Stimulated activated CD4-positive, alpha-beta T cell treated with anti-CD3 and anti-CD28 coated beads, TNF-alpha, amount 100 ng/mL, for 24 hours (primary cell): ENCODE data around the gene ZNF514.
"Not testable (repeated sequence)": the region's sequence is repeated elsewhere in the genome, so short reads cannot be mapped to it uniquely, and the experiment has no call there.

ENCODE experiments used
- DNase-seq, 3 experiments: peaks; one replicate each; pipeline ENCODE4 v3.0.0-alpha.2; 2020; ENCODE audit warnings: low read depth in 3 of 3

The ZNF514 gene

DNA sequence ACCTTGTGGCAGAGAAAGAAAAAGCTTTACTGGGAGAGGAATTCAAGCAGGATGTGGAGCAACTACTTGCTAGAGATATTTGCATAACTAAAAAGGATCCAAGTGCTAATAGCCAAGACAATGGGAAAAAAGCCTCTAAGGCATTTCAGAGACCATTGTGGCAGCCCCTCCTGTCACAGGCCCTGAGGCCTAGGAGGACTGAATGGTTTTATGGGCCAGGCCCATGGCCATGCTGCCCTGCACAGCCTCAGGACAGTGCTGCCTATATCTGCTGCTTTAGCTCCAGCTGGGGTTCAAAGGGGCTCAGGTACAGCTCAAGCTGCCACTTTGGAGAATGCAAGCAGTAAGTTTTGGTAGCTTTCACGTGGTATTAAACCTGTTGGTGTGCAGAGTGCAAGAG is 20.9 kb downstream of the ZNF514 start:
- DNase-seq, result no peak

DNA sequence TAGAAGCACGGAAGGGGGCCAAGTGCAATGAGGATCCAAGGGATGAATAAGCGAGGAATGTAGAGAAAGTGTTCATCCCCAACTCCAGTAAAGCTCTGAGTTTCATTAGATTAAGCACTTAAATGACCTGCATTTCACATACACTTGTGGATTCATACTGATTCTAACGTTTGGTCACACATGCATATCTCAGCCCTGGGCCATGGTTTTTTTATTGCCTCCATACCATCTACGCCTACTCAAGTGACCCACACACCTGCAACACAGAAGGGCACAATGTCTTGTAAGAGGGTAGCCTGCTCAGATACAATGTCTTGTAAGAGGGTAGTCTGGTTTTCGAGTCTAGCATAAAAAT is 37.5 kb downstream of the ZNF514 start:
- no peak for DNase-seq

DNA sequence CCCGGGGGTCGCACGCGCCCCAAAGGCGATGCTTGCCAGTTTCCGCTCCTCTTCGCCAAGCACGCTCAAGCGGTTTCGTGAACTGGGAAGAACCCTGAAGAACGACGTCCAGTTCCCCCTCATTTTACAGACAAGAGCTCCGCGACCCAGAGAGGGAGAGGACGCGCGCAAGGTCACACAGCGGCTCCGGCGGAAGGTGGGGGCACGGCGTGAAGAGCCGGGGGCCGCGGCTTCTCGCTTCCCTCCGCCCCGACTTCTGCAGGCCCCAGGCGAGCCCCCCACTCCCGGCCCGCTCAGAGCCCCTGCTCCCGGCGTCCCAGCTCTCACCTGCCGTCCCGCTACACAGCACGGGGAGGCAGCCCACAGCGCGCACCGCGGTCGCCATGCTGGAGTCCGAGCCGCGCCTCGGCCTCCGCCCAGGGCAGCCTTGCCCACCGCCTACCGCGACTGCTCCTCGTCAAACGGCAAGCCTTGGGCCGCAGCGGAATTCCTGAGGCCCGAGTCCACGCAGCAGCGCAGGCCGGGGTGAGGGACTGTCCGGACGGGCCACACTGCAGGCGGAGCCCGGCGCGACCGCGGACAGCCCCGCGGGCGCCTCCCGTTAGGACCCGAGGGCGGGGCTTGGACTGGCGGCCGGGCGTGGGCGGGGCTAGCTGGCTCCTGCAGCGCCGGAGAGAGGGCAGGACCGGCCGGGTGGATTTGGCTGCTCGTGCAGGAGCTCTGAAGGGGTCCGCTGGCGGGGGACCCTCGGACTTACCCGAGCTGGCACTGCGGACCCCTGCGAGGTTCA is 38.0 kb downstream of the ZNF514 start, which contains the start of gene MRPS5:
Gene MRPS5, minus strand, starts transcription at position 402 of the 790 bp plus-strand sequence. Its CDS starts 17 bp downstream, at position 385.
- DNase-seq, result peak; percentile 78 to 89 (median 81)

DNA sequence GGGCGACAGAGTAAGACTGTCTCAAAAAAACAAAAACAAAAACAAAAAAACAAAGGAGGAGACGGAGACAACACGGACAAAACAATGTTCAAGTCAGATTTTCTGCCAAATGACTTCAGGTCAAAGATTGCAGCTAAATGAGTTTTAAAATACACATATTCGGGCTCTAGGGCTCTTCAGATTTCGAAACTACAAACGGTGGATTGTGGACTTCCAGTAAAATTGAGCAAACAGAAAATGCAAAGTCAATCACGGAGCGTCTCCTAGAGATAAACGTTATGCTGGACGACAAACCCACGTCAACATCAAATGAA is 38.6 kb downstream of the ZNF514 start:
- no peak for DNase-seq

DNA sequence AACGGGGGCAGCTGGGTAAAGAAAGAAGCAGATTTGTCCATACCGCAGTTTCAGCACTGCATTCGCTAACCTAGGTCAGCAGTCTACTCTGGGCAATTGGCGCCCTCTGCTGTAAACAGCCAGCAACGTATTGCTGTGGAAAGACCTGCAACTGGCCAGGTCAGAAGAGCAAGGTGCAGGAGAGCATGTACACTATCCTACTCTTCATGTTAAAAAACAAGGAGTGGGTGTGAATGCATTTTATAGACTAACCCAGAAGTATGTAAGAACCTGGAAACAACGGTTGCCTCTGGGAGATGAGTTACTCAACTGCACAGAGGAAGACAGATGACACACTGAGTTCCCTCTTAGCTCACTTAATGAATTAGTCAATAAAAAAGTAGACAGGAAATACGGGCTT is 44.2 kb downstream of the ZNF514 start:
- DNase-seq, result peak; percentile 46 to 67 (median 62)

DNA sequence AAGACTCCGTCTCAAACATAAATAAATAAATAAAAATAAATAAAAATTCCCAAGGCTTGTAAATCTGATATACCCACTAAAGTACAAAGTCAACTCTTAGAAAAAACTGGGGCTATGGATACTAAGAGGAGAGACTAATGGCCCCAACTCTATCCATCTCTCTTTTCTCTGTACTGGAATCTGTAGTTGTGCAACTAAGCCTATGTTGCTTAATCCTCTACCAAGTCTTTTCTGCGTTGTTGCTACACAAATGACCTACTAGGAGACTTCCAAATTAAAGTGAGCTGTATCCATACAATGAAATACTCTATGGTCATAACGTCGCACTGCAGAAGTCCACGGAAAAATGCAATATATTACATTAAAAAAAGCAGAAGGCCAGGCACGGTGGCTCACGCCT is 46.2 kb downstream of the ZNF514 start:
- no peak for DNase-seq

DNA sequence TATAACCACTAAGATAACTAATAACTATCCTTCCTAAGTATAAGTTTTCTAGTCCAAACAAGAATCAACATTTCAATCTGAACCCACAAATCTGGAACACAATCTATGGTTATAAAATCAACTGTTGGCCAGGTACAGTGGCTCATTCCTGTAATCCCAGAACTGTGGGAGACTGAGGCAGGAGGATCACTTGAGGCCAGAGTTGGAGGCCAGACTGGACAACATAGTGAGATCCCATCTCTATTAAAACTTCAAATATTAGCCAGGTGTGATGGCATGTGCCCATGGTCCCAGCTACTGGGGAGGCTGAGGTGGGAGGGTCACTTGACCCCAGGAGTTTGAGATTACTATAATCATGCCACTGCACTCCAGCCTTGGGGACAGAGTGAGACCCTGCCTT is 49.3 kb downstream of the ZNF514 start:
- DNase-seq, result no peak

DNA sequence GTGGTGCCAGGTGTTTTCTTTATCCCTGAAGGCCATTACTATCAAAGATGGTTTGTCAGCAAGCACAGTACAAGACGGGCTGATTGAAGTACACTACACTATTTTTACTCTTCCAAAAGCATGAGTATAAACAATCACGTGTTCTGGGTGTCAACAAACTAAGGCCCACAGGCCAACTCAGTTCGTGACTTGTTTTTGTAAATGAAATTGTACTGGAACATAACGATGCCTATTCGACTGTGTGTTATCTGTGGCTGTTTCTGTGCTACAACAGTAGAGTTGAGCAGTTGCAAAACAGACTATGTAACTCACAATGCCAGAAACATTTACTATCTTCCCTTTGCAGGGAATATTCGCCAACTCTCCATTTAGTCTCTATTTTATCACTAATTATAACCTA is 50.4 kb downstream of the ZNF514 start:
- DNase-seq, result no peak

DNA sequence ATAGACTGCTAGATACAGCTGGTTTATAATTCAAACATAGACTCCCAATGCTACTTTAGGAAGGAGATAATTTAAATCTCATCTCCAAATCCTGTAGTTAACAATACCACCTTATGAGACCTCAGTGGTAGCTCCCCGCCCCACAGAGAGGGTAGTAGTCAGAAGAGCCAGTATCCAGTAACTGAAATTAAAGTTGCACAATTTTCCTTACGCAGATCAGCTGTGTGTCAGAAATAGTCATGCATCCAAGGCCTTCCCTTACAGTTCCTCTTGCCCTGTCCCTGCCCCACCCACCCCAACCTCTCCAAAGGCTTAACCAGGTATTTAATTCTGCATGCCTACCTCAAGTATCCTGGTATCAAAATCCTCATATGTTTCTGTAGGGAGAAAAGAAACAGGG is 53.6 kb downstream of the ZNF514 start:
- DNase-seq, result no peak

DNA sequence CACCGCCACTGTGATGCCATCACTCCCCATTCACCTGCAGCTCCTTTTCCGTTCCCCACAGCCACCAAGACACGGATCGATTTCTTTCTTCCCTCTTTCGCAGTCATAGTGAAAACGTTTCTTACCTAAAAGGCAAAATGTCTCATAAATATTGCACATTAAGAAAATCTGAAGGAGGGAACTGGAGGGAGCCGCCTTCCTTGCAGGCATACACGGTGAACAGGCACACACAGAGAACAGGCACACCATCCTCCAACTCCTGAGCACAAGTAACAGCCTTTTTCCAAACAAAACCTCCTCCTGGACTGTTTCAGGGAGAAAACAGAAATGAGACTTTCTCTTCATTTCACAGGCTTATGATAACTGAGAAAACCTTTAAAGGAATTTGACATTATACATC is 55.0 kb downstream of the ZNF514 start:
- no peak for DNase-seq

DNA sequence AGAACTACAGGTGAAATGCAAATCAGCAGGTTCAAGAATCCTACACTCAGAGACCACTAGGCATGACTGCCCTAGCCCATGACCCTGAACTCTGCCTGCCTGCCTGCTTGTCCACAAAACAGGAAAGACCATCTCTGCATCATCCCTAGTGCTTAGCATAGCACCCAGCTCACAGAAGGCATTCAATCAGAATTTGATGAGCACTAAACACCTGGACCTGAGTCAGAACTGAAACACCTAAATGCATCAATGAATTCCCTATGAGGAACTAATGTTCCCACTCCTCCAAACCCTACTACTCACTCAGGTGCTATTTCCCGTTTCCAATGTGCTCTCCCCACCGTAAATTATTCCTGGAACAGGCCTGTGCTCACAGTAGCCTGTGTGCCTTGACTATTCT is 59.7 kb downstream of the ZNF514 start:
- DNase-seq, result no peak

DNA sequence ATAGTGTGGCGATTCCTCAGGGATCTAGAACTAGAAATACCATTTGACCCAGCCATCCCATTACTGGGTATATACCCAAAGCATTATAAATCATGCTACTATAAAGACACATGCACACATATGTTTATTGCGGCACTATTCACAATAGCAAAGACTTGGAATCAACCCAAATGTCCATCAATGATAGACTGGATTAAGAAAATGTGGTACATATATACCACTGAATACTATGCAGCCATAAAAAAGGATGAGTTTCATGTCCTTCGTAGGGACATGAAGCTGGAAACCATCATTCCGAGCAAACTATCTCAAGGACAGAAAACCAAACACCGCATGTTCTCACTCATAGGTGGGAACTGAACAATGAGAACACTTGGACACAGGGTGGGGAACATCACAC is 61.4 kb downstream of the ZNF514 start:
- DNase-seq, result not testable (repeated sequence)
